Measurements from ENCODE around the gene VDAC2. TPM values are rescaled to one million over a fixed set of nuclear protein-coding genes. Genes with fewer than 3 reads are reported as not detected.
"Not testable (repeated sequence)": the region's sequence is repeated elsewhere in the genome, so short reads cannot be mapped to it uniquely, and the experiment has no call there.

Gene VDAC2
- total RNA-seq, 1 donor from 2014 or later, result 493 TPM

GRCh38 chr10:75221492-75221891 is 10.9 kb downstream of the VDAC2 start:
- not testable (repeated sequence) for ATAC-seq, DNase-seq
- intact Hi-C loops (cut with micrococcal nuclease), result loop anchor here (10.0 kb wide), 1 partner anchor 107 kb away; the partner anchor contains the start of gene SAMD8

GRCh38 chr10:75223507-75223906 is 12.9 kb downstream of the VDAC2 start:
- no peak for DNase-seq
- no peak for ATAC-seq
- intact Hi-C loops (cut with micrococcal nuclease), result loop anchor here (10.0 kb wide), 1 partner anchor 109 kb away; the partner anchor contains the start of gene SAMD8

- ATAC-seq (no peak), DNase-seq (no peak)
- intact Hi-C loops (cut with micrococcal nuclease), result loop anchor here (10.0 kb wide), 1 partner anchor 111 kb away; the partner anchor contains the start of gene SAMD8
Measured at GRCh38 chr10:75226095-75226494, 15.5 kb downstream of the VDAC2 start.

GRCh38 chr10:75226656-75227055 is 16.1 kb downstream of the VDAC2 start:
- DNase-seq (no peak), ATAC-seq (peak; percentile 4)
- intact Hi-C loops (cut with micrococcal nuclease), result loop anchor here (10.0 kb wide), 1 partner anchor 112 kb away; the partner anchor contains the start of gene SAMD8

- no peak for ATAC-seq
- intact Hi-C loops (cut with micrococcal nuclease), result loop anchor here (10.0 kb wide), 1 partner anchor 113 kb away; the partner anchor contains the start of gene SAMD8
Measured at GRCh38 chr10:75228278-75228677, 17.7 kb downstream of the VDAC2 start.

GRCh38 chr10:75228834-75229233 is 18.2 kb downstream of the VDAC2 start:
- ATAC-seq (no peak), DNase-seq (no peak)
- intact Hi-C loops (cut with micrococcal nuclease), result loop anchor here (10.0 kb wide), 1 partner anchor 114 kb away; the partner anchor contains the start of gene SAMD8

More at GRCh38 chr10:75228278-75228677, 17.7 kb downstream of the VDAC2 start:
- DNase-seq, result no peak

GRCh38 chr10:75229971-75230370 is 19.4 kb downstream of the VDAC2 start:
- intact Hi-C loops (cut with micrococcal nuclease), result loop anchor here (2.0 to 10.0 kb wide), 3 partner anchors 41 to 965 kb away; partner anchors contain the start of gene SAMD8
- no peak for ATAC-seq
- DNase-seq, result no peak

GRCh38 chr10:75230600-75231038 is 20.0 kb downstream of the VDAC2 start:
- DNase-seq, result peak; percentile 94
- intact Hi-C loops (cut with micrococcal nuclease), result loop anchor here (2.0 to 10.0 kb wide), 2 partner anchors 42 to 966 kb away; no protein-coding TSS in a partner anchor
- no peak for ATAC-seq

- ATAC-seq (no peak), DNase-seq (no peak)
- intact Hi-C loops (cut with micrococcal nuclease), result loop anchor here (2.0 to 10.0 kb wide), 2 partner anchors 43 to 967 kb away; no protein-coding TSS in a partner anchor
Measured at GRCh38 chr10:75231672-75232581, 21.3 kb downstream of the VDAC2 start.

GRCh38 chr10:75233444-75234016 is 22.9 kb downstream of the VDAC2 start:
- ATAC-seq (no peak), DNase-seq (no peak)
- intact Hi-C loops (cut with micrococcal nuclease), result loop anchor here (10.0 kb wide), 1 partner anchor 969 kb away; no protein-coding TSS in a partner anchor

GRCh38 chr10:75234017-75234682 is 23.6 kb downstream of the VDAC2 start:
- intact Hi-C loops (cut with micrococcal nuclease), result loop anchor here (10.0 kb wide), 1 partner anchor 969 kb away; no protein-coding TSS in a partner anchor
- DNase-seq, result peak; percentile 95
- ATAC-seq, result peak; percentile 78

- peak; percentile 56 for DNase-seq
- intact Hi-C loops (cut with micrococcal nuclease), result loop anchor here (10.0 kb wide), 1 partner anchor 970 kb away; no protein-coding TSS in a partner anchor
- ATAC-seq, result peak; percentile 29
Measured at GRCh38 chr10:75234683-75235374, 24.2 kb downstream of the VDAC2 start.

- intact Hi-C loops (cut with micrococcal nuclease), result loop anchor here (10.0 kb wide), 1 partner anchor 971 kb away; no protein-coding TSS in a partner anchor
- DNase-seq, result peak; percentile 97
- ATAC-seq, result peak; percentile 80
Measured at GRCh38 chr10:75235375-75236177, 25.0 kb downstream of the VDAC2 start, which contains the start of gene COMTD1. COMTD1 (minus strand) TSS chr10:75235957; CDS start chr10:75235928, 29 bp downstream.

GRCh38 chr10:75236178-75236825 is 25.7 kb downstream of the VDAC2 start:
- no peak for DNase-seq
- no peak for ATAC-seq
- intact Hi-C loops (cut with micrococcal nuclease), result loop anchor here (10.0 kb wide), 1 partner anchor 972 kb away; no protein-coding TSS in a partner anchor

GRCh38 chr10:75238182-75239095 is 27.8 kb downstream of the VDAC2 start:
- DNase-seq (peak; percentile 49), ATAC-seq (no peak)
- intact Hi-C loops (cut with micrococcal nuclease), result loop anchor here (10.0 kb wide), 1 partner anchor 974 kb away; no protein-coding TSS in a partner anchor
